GM19023 (cell line): ENCODE results near the gene PRUNE2.

Experiments
- ATAC-seq: cut with Tn5 transposase; IDR thresholded peaks from one replicate; pipeline ENCODE4 v1.9.1; 2021; ENCODE audit warnings: mild to moderate bottlenecking, moderate library complexity; ENCODE audit not compliant: unreplicated experiment

The PRUNE2 gene

DNA sequence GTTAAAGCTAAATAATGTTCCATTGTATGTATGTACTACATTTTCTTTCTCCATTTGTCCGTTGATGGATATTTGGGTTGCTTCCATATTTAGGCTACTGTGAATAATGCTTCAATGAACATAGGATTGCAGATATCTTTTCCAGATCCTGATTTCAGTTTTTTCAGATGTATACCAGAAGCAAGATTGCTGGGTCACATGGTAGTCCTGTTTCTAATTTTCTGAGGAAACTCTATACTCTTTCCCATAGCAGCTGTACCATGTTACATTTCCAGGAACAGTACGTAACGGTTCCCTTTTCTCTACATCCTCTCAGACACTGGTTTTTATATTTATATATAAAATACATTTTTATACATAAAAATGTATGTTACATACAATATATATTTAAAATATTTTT, 325.1 kb downstream of the PRUNE2 start:
- no peak for ATAC-seq

- ATAC-seq: no peak
Observed at GRCh38 chr9:76580188-76580587, 325.7 kb downstream of the PRUNE2 start.

DNA sequence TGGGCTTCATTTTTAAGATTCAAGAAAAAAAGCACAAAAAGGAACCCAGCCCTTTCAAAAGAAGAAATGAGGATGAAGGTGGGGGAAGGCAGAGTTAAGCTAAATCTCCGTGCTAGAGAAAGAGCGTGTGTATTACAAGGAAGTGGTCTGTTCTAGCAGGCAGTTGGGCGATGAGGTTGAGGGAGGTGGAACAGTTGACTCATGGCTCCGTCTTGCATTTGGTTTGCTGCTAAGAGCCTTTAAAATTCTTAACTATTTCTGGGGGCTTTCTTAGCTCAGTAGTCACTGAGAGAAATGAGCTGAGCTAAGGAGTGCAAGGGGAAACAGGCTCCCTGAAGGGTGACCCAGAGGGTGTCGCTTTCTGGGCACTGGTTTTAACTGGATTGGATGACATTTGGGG, 329.6 kb downstream of the PRUNE2 start:
- peak; percentile 77 for ATAC-seq

- no peak for ATAC-seq
Observed at GRCh38 chr9:76575761-76576160, 330.2 kb downstream of the PRUNE2 start.

GRCh38 chr9:76573905-76574760, 331.8 kb downstream of the PRUNE2 start:
- no peak for ATAC-seq

- ATAC-seq: no peak
Observed at GRCh38 chr9:76573408-76573807, 332.5 kb downstream of the PRUNE2 start.

DNA sequence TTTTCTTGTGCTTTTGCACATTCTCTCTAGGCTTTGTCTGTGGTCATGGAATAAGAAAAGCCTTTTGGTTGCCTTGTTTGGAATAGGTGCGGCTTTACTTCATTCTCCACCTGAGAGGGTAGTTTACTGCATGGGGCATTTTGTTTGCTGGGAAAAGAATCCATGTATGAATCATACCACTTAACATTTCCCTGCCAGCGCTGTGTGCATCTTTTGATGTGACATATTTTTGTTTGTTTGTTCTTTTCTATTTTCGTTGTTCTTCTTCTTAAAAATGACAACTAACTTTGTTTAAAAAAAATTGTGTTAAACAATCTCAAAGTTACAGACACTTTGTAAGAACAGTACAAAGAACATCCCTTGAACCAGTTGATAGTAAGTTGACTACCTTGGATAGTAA, 333.8 kb downstream of the PRUNE2 start:
- no peak for ATAC-seq

DNA sequence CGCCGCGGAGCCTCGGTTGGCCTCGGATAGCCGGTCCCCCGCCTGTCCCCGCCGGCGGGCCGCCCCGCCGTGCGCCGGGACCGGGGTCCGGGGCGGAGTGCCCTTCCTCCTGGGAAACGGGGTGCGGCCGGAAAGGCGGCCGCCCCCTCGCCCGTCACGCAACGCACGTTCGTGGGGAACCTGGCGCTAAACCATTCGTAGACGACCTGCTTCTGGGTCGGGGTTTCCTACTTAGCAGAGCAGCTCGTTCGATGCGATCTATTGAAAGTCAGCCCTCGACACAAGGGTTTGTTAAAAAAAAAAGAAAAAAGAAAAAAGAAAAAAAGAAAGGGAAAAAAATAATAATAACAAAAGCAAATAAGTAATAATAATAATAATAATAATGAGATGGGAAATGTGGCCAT, 334.2 kb downstream of the PRUNE2 start:
- no peak for ATAC-seq

GRCh38 chr9:76571288-76571687, 334.6 kb downstream of the PRUNE2 start:
- peak; percentile 69 for ATAC-seq

DNA sequence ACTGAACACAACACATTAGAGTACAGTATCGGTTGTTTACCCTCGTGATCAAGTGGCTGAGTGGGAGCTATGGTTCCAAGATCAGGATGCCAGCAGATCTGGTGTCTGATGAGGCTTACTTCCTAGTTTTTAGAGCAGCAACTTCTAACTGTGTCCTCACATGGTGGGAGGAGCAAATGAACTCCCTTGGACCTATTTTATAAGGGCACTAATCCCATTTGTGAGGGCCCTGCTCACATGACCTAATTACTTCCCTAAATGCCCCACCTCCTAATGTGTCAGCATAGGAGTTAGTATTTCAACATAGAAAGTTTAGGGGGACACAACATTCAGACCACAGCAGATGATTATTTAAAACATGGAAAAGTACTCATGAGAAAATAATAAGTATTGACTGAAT, 335.1 kb downstream of the PRUNE2 start:
- no peak for ATAC-seq

DNA sequence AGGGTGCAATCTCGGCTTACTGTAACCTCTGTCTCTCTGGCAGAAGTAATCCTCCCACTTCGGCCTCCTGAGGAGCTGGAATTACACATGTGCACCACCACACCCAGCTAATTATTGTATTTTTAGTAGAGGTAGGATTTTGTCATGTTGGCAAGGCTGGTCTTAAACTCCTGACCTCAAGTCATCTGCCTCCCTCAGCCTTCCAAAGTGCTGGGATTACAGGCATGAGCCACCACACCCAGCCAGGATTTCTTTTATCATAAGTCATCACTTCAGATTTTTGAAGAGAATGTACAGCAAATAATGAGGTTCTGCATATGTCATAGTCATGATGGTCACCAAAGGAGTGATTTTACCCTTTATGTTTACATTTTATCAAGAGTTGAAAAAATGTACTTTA, 338.8 kb downstream of the PRUNE2 start:
- ATAC-seq: no peak

DNA sequence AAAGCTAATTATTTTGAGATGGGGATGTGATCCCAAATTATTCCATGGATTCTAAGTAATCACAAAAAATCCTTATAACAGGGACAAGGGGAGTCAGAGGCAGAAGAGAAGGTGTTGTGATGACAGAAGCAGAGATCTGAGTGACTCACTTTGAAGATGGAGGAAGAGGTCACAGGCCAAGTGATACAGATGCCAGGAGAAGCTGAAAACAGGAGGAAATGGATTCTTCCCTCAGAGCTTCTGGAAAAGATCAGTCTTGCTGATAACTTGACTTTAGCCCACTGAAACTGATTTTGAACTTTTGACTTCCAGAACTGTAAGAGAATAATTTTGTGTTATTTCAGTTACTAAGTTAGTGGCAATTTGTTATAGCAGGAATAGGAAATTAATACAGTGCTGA, 341.6 kb downstream of the PRUNE2 start:
- no peak for ATAC-seq

DNA sequence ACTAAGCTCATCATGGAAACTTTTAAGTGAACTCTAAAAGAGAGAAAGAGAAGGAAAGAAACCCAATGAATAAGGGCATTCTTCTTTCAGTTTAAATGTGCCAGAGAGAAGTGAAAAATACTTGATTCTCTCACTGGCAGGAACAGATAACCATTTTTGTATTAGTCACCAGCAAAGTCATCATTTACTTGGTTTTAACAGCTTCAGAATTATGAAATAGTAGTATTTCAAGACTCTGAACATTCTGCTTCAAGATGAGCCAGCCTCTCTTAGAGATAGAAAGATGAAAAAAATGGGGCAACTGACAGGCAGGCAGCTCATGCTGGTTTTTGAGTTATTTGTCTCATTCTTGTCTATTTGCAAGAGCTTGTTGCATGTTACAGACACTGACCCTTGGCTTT, 343.4 kb downstream of the PRUNE2 start:
- peak; percentile 60 for ATAC-seq

- no peak for ATAC-seq
Observed at GRCh38 chr9:76561900-76562299, 344.0 kb downstream of the PRUNE2 start.
